ENCODE data around the gene RBM47. TPM values are rescaled to one million over a fixed set of nuclear protein-coding genes. Genes with fewer than 3 reads are reported as not detected.

RBM47 gene
- total RNA-seq: 10 to 100 TPM in 1 of 2 donors, 1 to 10 TPM in 1; 3.1 to 16.3 TPM

GRCh38 chr4:40629401-40630334, at the start of gene RBM47:
RBM47 (minus strand) TSS chr4:40629864; CDS start chr4:40438893, 190,971 bp downstream.

Small RNA genes lying within 50 kb of the gene (small RNA-seq; reads per million reads assigned to genes)
- gene AC098869.1 (0 reads per million in 2 donors), gene MIR4802 (1.2 to 1.7 reads per million in 2 donors), gene RNU7-74P (0 reads per million in 2 donors)

Other genes with a start within 250 kb of the RBM47 start
- gene NSUN7, start 120.1 kb upstream of the RBM47 start, total RNA-seq: under 1 TPM; under 0.01 to 0.67 TPM

All from melanocyte of skin (primary cell).